WTC11 (cell line): ENCODE measurements around the gene SCML1.

ENCODE experiments used
- CREM ChIP-seq: sonication (generic); formaldehyde crosslinking; IDR thresholded peaks from 2 replicates; pipeline ENCODE4 v1.8.1; 2022; ENCODE audit warnings: mild to moderate bottlenecking, missing genetic modification reagents, moderate library complexity
- ESRRA ChIP-seq: sonication (generic); formaldehyde crosslinking; IDR thresholded peaks from 2 replicates; pipeline ENCODE4 v1.8.1; 2022; ENCODE audit warnings: mild to moderate bottlenecking, missing genetic modification reagents, borderline replicate concordance
- IRF2 ChIP-seq: sonication (generic); formaldehyde crosslinking; IDR thresholded peaks from 2 replicates; pipeline ENCODE4 v1.8.0; 2022; ENCODE audit warnings: low read depth, missing genetic modification reagents, borderline replicate concordance
- MXD4 ChIP-seq: fragments of 250-450 bp; sonication (Bioruptor Pico); IDR thresholded peaks from 2 replicates; pipeline ENCODE4 v1.8.0; 2021; ENCODE audit warnings: mild to moderate bottlenecking, moderate library complexity, borderline replicate concordance
- SMAD3 ChIP-seq: sonication (generic); formaldehyde crosslinking; IDR thresholded peaks from 2 replicates; pipeline ENCODE4 v1.8.0; 2022; ENCODE audit warnings: missing genetic modification reagents, mild to moderate bottlenecking, borderline replicate concordance
- TP53 ChIP-seq: sonication (generic); formaldehyde crosslinking; IDR thresholded peaks from 2 replicates; pipeline ENCODE4 v1.8.1; 2023; ENCODE audit warnings: mild to moderate bottlenecking, missing genetic modification reagents
- TF ChIP-seq, protein P1 (sequence below): fragments of 250-450 bp; sonication (Bioruptor Pico); IDR thresholded peaks from 2 replicates; pipeline ENCODE4 v1.9.0; 2021; ENCODE audit warnings: moderate library complexity, mild to moderate bottlenecking, inconsistent platforms, borderline replicate concordance
- TF ChIP-seq, protein P2 (sequence below): fragments of 200-600 bp; IDR thresholded peaks from 2 replicates; pipeline ENCODE4 v1.8.0; 2022; ENCODE audit warnings: antibody characterized with exemption
- TF ChIP-seq, protein P3 (sequence below): sonication (generic); formaldehyde crosslinking; IDR thresholded peaks from 2 replicates; pipeline ENCODE4 v1.8.0; 2022; ENCODE audit warnings: mild to moderate bottlenecking, missing genetic modification reagents
- TF ChIP-seq, protein P4 (sequence below): sonication (generic); formaldehyde crosslinking; IDR thresholded peaks from 2 replicates; pipeline ENCODE4 v1.8.1; 2023; ENCODE audit warnings: mild to moderate bottlenecking, missing genetic modification reagents, moderate library complexity
- TF ChIP-seq, protein P5 (sequence below): sonication (generic); formaldehyde crosslinking; IDR thresholded peaks from 2 replicates; pipeline ENCODE4 v1.8.0; 2022; ENCODE audit warnings: missing genetic modification reagents
- TF ChIP-seq, protein P6 (sequence below): sonication (generic); formaldehyde crosslinking; IDR thresholded peaks from 2 replicates; pipeline ENCODE4 v1.8.1; 2023; ENCODE audit warnings: mild to moderate bottlenecking, missing genetic modification reagents, moderate library complexity

DNA sequence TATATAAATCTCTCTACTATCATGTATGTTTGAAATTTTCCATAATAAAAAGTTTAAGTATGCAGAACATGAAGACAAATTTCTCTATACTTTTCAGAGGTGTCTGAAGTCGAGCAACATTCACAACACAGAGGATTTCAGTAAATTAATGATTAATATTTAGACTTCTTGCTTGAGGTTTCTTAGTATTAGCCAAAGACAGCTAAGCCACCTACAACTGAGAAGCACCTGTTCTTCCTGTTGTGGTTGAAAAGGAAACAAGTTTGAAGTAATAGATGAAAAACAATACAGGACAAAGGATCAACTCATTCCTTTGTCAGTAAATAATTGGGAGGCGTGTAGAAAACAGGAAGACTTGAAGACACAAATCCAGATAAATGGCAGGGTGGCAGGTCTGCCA, 21.1 kb downstream of the SCML1 start:
- no peak for TF ChIP-seq CREM (CRISPR knock-in tag)
- TF ChIP-seq, protein P1, sequence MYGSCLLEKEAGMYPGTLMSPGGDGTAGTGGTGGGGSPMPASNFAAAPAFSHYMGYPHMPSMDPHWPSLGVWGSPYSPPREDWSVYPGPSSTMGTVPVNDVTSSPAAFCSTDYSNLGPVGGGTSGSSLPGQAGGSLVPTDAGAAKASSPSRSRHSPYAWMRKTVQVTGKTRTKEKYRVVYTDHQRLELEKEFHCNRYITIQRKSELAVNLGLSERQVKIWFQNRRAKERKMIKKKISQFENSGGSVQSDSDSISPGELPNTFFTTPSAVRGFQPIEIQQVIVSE: no peak
- TF ChIP-seq, protein P2, sequence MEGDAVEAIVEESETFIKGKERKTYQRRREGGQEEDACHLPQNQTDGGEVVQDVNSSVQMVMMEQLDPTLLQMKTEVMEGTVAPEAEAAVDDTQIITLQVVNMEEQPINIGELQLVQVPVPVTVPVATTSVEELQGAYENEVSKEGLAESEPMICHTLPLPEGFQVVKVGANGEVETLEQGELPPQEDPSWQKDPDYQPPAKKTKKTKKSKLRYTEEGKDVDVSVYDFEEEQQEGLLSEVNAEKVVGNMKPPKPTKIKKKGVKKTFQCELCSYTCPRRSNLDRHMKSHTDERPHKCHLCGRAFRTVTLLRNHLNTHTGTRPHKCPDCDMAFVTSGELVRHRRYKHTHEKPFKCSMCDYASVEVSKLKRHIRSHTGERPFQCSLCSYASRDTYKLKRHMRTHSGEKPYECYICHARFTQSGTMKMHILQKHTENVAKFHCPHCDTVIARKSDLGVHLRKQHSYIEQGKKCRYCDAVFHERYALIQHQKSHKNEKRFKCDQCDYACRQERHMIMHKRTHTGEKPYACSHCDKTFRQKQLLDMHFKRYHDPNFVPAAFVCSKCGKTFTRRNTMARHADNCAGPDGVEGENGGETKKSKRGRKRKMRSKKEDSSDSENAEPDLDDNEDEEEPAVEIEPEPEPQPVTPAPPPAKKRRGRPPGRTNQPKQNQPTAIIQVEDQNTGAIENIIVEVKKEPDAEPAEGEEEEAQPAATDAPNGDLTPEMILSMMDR: no peak
- TF ChIP-seq TP53: no peak
- no peak for TF ChIP-seq ESRRA (CRISPR knock-in tag)
- TF ChIP-seq MXD4 (CRISPR knock-in tag): no peak
- TF ChIP-seq SMAD3 (CRISPR knock-in tag): no peak
- TF ChIP-seq, protein P3, sequence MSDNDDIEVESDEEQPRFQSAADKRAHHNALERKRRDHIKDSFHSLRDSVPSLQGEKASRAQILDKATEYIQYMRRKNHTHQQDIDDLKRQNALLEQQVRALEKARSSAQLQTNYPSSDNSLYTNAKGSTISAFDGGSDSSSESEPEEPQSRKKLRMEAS (CRISPR knock-in tag): no peak
- TF ChIP-seq, protein P4, sequence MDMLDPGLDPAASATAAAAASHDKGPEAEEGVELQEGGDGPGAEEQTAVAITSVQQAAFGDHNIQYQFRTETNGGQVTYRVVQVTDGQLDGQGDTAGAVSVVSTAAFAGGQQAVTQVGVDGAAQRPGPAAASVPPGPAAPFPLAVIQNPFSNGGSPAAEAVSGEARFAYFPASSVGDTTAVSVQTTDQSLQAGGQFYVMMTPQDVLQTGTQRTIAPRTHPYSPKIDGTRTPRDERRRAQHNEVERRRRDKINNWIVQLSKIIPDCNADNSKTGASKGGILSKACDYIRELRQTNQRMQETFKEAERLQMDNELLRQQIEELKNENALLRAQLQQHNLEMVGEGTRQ (CRISPR knock-in tag): no peak
- TF ChIP-seq IRF2: no peak
- TF ChIP-seq, protein P5, sequence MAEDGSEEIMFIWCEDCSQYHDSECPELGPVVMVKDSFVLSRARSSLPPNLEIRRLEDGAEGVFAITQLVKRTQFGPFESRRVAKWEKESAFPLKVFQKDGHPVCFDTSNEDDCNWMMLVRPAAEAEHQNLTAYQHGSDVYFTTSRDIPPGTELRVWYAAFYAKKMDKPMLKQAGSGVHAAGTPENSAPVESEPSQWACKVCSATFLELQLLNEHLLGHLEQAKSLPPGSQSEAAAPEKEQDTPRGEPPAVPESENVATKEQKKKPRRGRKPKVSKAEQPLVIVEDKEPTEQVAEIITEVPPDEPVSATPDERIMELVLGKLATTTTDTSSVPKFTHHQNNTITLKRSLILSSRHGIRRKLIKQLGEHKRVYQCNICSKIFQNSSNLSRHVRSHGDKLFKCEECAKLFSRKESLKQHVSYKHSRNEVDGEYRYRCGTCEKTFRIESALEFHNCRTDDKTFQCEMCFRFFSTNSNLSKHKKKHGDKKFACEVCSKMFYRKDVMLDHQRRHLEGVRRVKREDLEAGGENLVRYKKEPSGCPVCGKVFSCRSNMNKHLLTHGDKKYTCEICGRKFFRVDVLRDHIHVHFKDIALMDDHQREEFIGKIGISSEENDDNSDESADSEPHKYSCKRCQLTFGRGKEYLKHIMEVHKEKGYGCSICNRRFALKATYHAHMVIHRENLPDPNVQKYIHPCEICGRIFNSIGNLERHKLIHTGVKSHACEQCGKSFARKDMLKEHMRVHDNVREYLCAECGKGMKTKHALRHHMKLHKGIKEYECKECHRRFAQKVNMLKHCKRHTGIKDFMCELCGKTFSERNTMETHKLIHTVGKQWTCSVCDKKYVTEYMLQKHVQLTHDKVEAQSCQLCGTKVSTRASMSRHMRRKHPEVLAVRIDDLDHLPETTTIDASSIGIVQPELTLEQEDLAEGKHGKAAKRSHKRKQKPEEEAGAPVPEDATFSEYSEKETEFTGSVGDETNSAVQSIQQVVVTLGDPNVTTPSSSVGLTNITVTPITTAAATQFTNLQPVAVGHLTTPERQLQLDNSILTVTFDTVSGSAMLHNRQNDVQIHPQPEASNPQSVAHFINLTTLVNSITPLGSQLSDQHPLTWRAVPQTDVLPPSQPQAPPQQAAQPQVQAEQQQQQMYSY (CRISPR knock-in tag): no peak
- TF ChIP-seq, protein P6, sequence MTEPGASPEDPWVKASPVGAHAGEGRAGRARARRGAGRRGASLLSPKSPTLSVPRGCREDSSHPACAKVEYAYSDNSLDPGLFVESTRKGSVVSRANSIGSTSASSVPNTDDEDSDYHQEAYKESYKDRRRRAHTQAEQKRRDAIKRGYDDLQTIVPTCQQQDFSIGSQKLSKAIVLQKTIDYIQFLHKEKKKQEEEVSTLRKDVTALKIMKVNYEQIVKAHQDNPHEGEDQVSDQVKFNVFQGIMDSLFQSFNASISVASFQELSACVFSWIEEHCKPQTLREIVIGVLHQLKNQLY (CRISPR knock-in tag): no peak
